IMR-90 (cell line): Measurements from ENCODE around the gene HMX3. TPM values are rescaled to one million over a fixed set of nuclear protein-coding genes. Genes with fewer than 3 reads are reported as not detected.
A peak's percentile ranks its signal among the peaks of the same experiment; 100 is the strongest.

Experiments
- ATAC-seq: fragments of 200-7000 bp; cut with Tn5 transposase; 2 replicates; pipeline ENCODE4 v1.9.1; 2020; ENCODE audit warnings: low read depth, mild to moderate bottlenecking, moderate library complexity
- BruUV-seq: library from RNA; stranded (reverse); fragments of 400-500 nt; replicated peaks from 2 replicates; lab custom pipeline; 2021; lab: Mats Ljungman, UMichigan
- CTCF ChIA-PET: fragments of 300-600 bp; formaldehyde crosslinking; extraction: SDS; loops from one replicate; lab custom pipeline; 2021; ENCODE audit warnings: antibody characterized with exemption; lab: Yijun Ruan, JAX
- POLR2A ChIA-PET: fragments of 300-600 bp; sonication (Branson Sonifier 250); formaldehyde crosslinking; loops from one replicate; lab custom pipeline; 2022; ENCODE audit warnings: antibody characterized with exemption; ENCODE audit not compliant: unreplicated experiment; lab: Charles Lee
- DNase-seq: peaks from one replicate; pipeline ENCODE4 v3.0.0; 2013
- H2AFZ ChIP-seq: replicated peaks from 2 replicates; pipeline ENCODE3; 2013; ENCODE audit warnings: low read length, mild to moderate bottlenecking; ENCODE audit not compliant: poor library complexity
- H2AK5ac ChIP-seq: 2 replicates; pipeline ENCODE4 v1.6.1; 2013; ENCODE audit warnings: low read depth, low read length, inconsistent platforms
- H2AK9ac ChIP-seq: replicated peaks from 2 replicates; pipeline ENCODE3; 2013; ENCODE audit warnings: mild to moderate bottlenecking, low read depth, low read length, moderate library complexity; ENCODE audit not compliant: poor library complexity
- H2BK120ac ChIP-seq: 2 replicates; pipeline ENCODE4 v1.6.1; 2013; ENCODE audit warnings: low read depth, low read length, inconsistent platforms
- H2BK15ac ChIP-seq: 3 replicates; pipeline ENCODE4 v1.6.1; 2013; ENCODE audit warnings: low read depth, low read length, inconsistent platforms
- H2BK20ac ChIP-seq: 2 replicates; pipeline ENCODE4 v1.6.1; 2013; ENCODE audit warnings: low read depth, mild to moderate bottlenecking, inconsistent platforms, low read length, moderate library complexity
- H2BK5ac ChIP-seq: 2 replicates; pipeline ENCODE4 v1.6.1; 2013; ENCODE audit warnings: mild to moderate bottlenecking, low read depth, low read length, inconsistent platforms; ENCODE audit not compliant: poor library complexity, severe bottlenecking
- H3K14ac ChIP-seq: replicated peaks from 2 replicates; pipeline ENCODE4 v1.6.1; 2013; ENCODE audit warnings: low read depth, low read length, inconsistent platforms
- H3K18ac ChIP-seq: 2 replicates; pipeline ENCODE4 v1.6.1; 2013; ENCODE audit warnings: low read depth, low read length, control low read depth
- H3K23ac ChIP-seq: 2 replicates; pipeline ENCODE4 v1.6.1; 2013; ENCODE audit warnings: low read depth, low read length, inconsistent platforms
- H3K27ac ChIP-seq: 2 replicates; pipeline ENCODE4 v1.5.1; 2013; ENCODE audit warnings: mild to moderate bottlenecking, control low read depth, low read length; ENCODE audit not compliant: insufficient read depth
- H3K27me3 ChIP-seq: 2 replicates; pipeline ENCODE4 v1.6.1; 2013; ENCODE audit warnings: low read length; ENCODE audit not compliant: control insufficient read depth, insufficient read depth
- H3K36me3 ChIP-seq: 2 replicates; pipeline ENCODE4 v1.6.1; 2013; ENCODE audit warnings: low read length, mixed read lengths; ENCODE audit not compliant: control insufficient read depth, insufficient read depth
- H3K4ac ChIP-seq: 2 replicates; pipeline ENCODE4 v1.6.1; 2013; ENCODE audit warnings: low read depth, low read length, inconsistent platforms
- H3K4me1 ChIP-seq: 2 replicates; pipeline ENCODE4 v1.6.1; 2013; ENCODE audit warnings: low read length, mixed read lengths; ENCODE audit not compliant: control insufficient read depth, insufficient read depth
- H3K4me2 ChIP-seq: 2 replicates; pipeline ENCODE4 v1.6.1; 2013; ENCODE audit warnings: low read depth, mild to moderate bottlenecking, control low read depth, low read length, moderate library complexity
- H3K4me3 ChIP-seq: 2 replicates; pipeline ENCODE4 v1.5.1; 2013; ENCODE audit warnings: low read depth, mild to moderate bottlenecking, control low read depth, low read length, moderate library complexity; ENCODE audit not compliant: insufficient read depth
- H3K56ac ChIP-seq: 2 replicates; pipeline ENCODE4 v1.6.1; 2013; ENCODE audit warnings: low read length, inconsistent platforms; ENCODE audit not compliant: insufficient read depth; ENCODE audit errors: extremely low read depth
- H3K79me1 ChIP-seq, 2 experiments: 2 replicates each; pipeline ENCODE4 v1.6.1; 2013; ENCODE audit warnings: low read length in 2 of 2, inconsistent platforms in 1 of 2, low read depth in 1 of 2
- H3K9ac ChIP-seq: 2 replicates; pipeline ENCODE4 v1.6.1; 2013; ENCODE audit warnings: low read depth, low read length, control low read depth
- H3K9me1 ChIP-seq: 2 replicates; pipeline ENCODE4 v1.6.1; 2013; ENCODE audit warnings: low read length, inconsistent platforms; ENCODE audit not compliant: insufficient read depth
- H3K9me3 ChIP-seq: 2 replicates; pipeline ENCODE4 v1.6.1; 2013; ENCODE audit warnings: low read length; ENCODE audit not compliant: control insufficient read depth, insufficient read depth
- H4K20me1 ChIP-seq: 2 replicates; pipeline ENCODE4 v1.6.1; 2013; ENCODE audit warnings: low read length, inconsistent platforms; ENCODE audit not compliant: insufficient read depth
- H4K5ac ChIP-seq: 2 replicates; pipeline ENCODE4 v1.6.1; 2013; ENCODE audit warnings: mild to moderate bottlenecking, low read depth, low read length, control low read depth
- H4K8ac ChIP-seq, 2 experiments: 2 replicates each; pipeline ENCODE4 v1.6.1; 2013; ENCODE audit warnings: low read depth in 2 of 2, low read length in 2 of 2, control low read depth in 1 of 2, inconsistent platforms in 1 of 2
- H4K91ac ChIP-seq: 2 replicates; pipeline ENCODE4 v1.6.1; 2013; ENCODE audit warnings: low read depth, low read length, inconsistent platforms; ENCODE audit not compliant: insufficient read depth
- CEBPB ChIP-seq: IDR thresholded peaks from 2 replicates; pipeline ENCODE4 v1.6.1; 2012; ENCODE audit warnings: low read depth, low read length, improper control_type of control experiment
- ELK1 ChIP-seq: fragments of 150-350 bp; IDR thresholded peaks from 2 replicates; pipeline ENCODE4 v1.6.1; 2016; ENCODE audit warnings: low read depth, mild to moderate bottlenecking, low read length, moderate library complexity, borderline replicate concordance
- FOS ChIP-seq: fragments of 150-350 bp; IDR thresholded peaks from 2 replicates; pipeline ENCODE4 v1.6.1; 2016; ENCODE audit warnings: low read depth, low read length
- MAFK ChIP-seq: IDR thresholded peaks from 2 replicates; pipeline ENCODE4 v1.6.1; 2012; ENCODE audit warnings: low read depth, low read length, improper control_type of control experiment
- MAZ ChIP-seq: IDR thresholded peaks from 2 replicates; pipeline ENCODE4 v1.6.1; 2012; ENCODE audit warnings: low read depth, mild to moderate bottlenecking, low read length, improper control_type of control experiment, moderate library complexity, borderline replicate concordance
- NFE2L2 ChIP-seq: fragments of 150-350 bp; IDR thresholded peaks from 2 replicates; pipeline ENCODE4 v1.6.1; 2016; ENCODE audit warnings: low read depth, mild to moderate bottlenecking, low read length
- POLR2A ChIP-seq: IDR thresholded peaks from 2 replicates; pipeline ENCODE4 v1.6.1; 2012; ENCODE audit warnings: mild to moderate bottlenecking, low read depth, low read length
- RCOR1 ChIP-seq: IDR thresholded peaks from 2 replicates; pipeline ENCODE4 v1.6.1; 2012; ENCODE audit warnings: mild to moderate bottlenecking, low read length, improper control_type of control experiment; ENCODE audit not compliant: insufficient replicate concordance
- SMC3 ChIP-seq: fragments of 150-350 bp; IDR thresholded peaks from 2 replicates; pipeline ENCODE4 v1.6.1; 2016; ENCODE audit warnings: low read depth, mild to moderate bottlenecking, antibody characterized with exemption, low read length, moderate library complexity
- WGBS, 2 experiments: methylation state at CpG; one replicate each; pipeline versions ENCODE4 v1.1.5 to v1.1.7; 2013; ENCODE audit warnings: missing lambda C conversion rate in 2 of 2; ENCODE audit not compliant: insufficient read length in 1 of 2; ENCODE audit errors: extremely low coverage in 2 of 2; 5-methylcytosine and 5-hydroxymethylcytosine counted together
- dilution Hi-C: fragments of 300-500 bp; cut with HindIII; formaldehyde crosslinking; loops from one replicate; pipeline ENCODE4 v1.14.3; 2018; ENCODE audit warnings: low sequenced_read_pairs; ENCODE audit not compliant: unreplicated experiment
- in situ Hi-C: fragments of 300-500 bp; cut with MboI; formaldehyde crosslinking; loops from 3 replicates; pipeline ENCODE4 v1.14.3; 2019; ENCODE audit warnings: low sequenced_read_pairs, inconsistent platforms, mixed read lengths
- intact Hi-C: fragments of 100-400 bp; cut with micrococcal nuclease; formaldehyde crosslinking; loops from 2 replicates; pipeline ENCODE4 v1.10.0; 2022
- polyA plus RNA-seq, 3 experiments: library from polyadenylated mRNA; depleted of rRNA; stranded (reverse); fragments of >200 nt; gene quantifications; 2 replicates each; pipeline ENCODE4 v1.2.3, GENCODE V29; 2012; ENCODE audit warnings: low replicate concordance in 1 of 3
- total RNA-seq: library from RNA; depleted of rRNA; stranded (reverse); fragments of >200 nt; gene quantifications from 2 replicates; pipeline ENCODE4 v1.2.3, GENCODE V29; 2012
- TF ChIP-seq, protein P1 (sequence below): fragments of 150-350 bp; IDR thresholded peaks from 2 replicates; pipeline ENCODE4 v1.6.1; 2017; ENCODE audit warnings: mild to moderate bottlenecking, antibody characterized with exemption, low read length, low read depth
- TF ChIP-seq, protein P2 (sequence below): conservative IDR thresholded peaks from 2 replicates; pipeline ENCODE4 v1.5.1; 2012; ENCODE audit warnings: mild to moderate bottlenecking, low read depth, low read length, improper control_type of control experiment

Gene HMX3
- total and polyA plus RNA-seq, 2 of the 4 experiments (the other 2 are of a cell fraction) = not detected

GRCh38 chr10:123133541-123134342 lies 2.0 kb upstream of the HMX3 start (continued):
- no peak for TF ChIP-seq MAZ

DNA sequence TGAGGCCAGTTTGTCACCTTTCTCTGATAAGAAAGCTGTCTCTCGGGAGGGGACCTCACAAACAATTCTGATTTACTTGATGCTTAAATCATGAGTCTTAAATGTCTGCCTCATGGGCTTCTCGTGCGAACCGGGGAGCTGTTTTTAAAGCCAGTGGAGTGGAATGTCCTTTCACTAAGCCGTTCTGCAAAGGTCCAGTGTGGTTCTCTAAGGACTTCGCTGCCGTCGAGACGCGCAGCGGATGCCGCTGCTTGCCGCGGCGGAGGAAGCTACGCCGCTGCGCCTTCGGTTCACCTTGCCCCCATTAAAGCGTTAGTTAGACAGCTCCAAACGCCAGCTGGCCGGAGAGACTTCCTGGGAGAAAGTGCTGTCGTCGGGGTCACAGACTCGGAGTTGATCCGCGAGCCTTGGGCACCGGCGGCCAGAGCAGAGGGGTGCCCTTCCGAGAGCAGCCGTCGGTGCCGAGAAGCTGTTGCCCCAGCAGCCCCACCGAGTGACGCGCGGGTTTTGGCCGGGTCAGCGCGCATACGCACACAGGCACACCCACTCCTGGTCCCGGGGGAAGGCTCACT lies 1.3 kb upstream of the HMX3 start:
- no peak overlapping the region for H3K4ac ChIP-seq
- H3K4me2 ChIP-seq = no peak overlapping the region
- TF ChIP-seq NFE2L2 (no peak), RCOR1 (no peak), FOS (no peak), POLR2A (no peak), MAFK (no peak), CEBPB (no peak), MAZ (no peak), ELK1 (no peak), SMC3 (no peak)
- TF ChIP-seq, protein P1, sequence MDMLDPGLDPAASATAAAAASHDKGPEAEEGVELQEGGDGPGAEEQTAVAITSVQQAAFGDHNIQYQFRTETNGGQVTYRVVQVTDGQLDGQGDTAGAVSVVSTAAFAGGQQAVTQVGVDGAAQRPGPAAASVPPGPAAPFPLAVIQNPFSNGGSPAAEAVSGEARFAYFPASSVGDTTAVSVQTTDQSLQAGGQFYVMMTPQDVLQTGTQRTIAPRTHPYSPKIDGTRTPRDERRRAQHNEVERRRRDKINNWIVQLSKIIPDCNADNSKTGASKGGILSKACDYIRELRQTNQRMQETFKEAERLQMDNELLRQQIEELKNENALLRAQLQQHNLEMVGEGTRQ = no peak
- TF ChIP-seq, protein P2, sequence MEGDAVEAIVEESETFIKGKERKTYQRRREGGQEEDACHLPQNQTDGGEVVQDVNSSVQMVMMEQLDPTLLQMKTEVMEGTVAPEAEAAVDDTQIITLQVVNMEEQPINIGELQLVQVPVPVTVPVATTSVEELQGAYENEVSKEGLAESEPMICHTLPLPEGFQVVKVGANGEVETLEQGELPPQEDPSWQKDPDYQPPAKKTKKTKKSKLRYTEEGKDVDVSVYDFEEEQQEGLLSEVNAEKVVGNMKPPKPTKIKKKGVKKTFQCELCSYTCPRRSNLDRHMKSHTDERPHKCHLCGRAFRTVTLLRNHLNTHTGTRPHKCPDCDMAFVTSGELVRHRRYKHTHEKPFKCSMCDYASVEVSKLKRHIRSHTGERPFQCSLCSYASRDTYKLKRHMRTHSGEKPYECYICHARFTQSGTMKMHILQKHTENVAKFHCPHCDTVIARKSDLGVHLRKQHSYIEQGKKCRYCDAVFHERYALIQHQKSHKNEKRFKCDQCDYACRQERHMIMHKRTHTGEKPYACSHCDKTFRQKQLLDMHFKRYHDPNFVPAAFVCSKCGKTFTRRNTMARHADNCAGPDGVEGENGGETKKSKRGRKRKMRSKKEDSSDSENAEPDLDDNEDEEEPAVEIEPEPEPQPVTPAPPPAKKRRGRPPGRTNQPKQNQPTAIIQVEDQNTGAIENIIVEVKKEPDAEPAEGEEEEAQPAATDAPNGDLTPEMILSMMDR = no peak

More for the DNA sequence above, 1.3 kb upstream of the HMX3 start:
- peaks cover 85% of the 10 kb centered on the region for H3K27me3 ChIP-seq
- no peak overlapping the region for H4K8ac ChIP-seq
- ChIA-PET POLR2A (no interaction called here), CTCF (no interaction called here)
- ATAC-seq (no peak), DNase-seq (no peak)
- H4K20me1 ChIP-seq = 0 out of 2 replicates have a peak, but pooled peaks cover 3% of the 10 kb centered on the region
- dilution Hi-C loops (no loop called here), intact Hi-C loops (no loop called here), in situ Hi-C loops (loop anchor here (5.0 to 25.0 kb wide), 3 partner anchors 418 to 1253 kb away; no protein-coding TSS in a partner anchor)
- no peak overlapping the region for H3K56ac ChIP-seq
- no peak overlapping the region for H3K18ac ChIP-seq
- no peaks in the 10 kb centered on the region; the same call in 1 of the 2 replicates for H3K9me3 ChIP-seq
- no peaks in the 10 kb centered on the region for H3K36me3 ChIP-seq
- no peak overlapping the region for H2AK5ac ChIP-seq
- no peaks in the 10 kb centered on the region for H3K9me1 ChIP-seq
- no peak overlapping the region for H4K5ac ChIP-seq
- H2AK9ac ChIP-seq = no peak overlapping the region
- H3K79me1 ChIP-seq = no peaks in the 10 kb centered on the region
- H2BK20ac ChIP-seq = no peak overlapping the region
- H2BK15ac ChIP-seq = no peak overlapping the region
- peak overlapping the region; percentile 18 for H2AFZ ChIP-seq
- H3K27ac ChIP-seq = no peak overlapping the region
- no peak overlapping the region for H3K4me3 ChIP-seq
- H3K4me1 ChIP-seq = peaks cover 2% of the 10 kb centered on the region; the same call in 1 of the 2 replicates
- no peak overlapping the region for H2BK5ac ChIP-seq
- no peak overlapping the region for H4K91ac ChIP-seq
- no peak overlapping the region for H3K9ac ChIP-seq
- 4% methylated on average over 34 of the region's 42 CpGs; no CpG with 5 or more reads in 1 of the 2 experiments for WGBS, 2 experiments
- BruUV-seq = no TSS peak
- no peak overlapping the region for H3K14ac ChIP-seq
- H2BK120ac ChIP-seq = no peak overlapping the region
- H3K23ac ChIP-seq = no peak overlapping the region
